GM19463 (cell line): ENCODE measurements around the gene RFC2.
A peak's percentile ranks its signal among the peaks of the same experiment; 100 is the strongest.

Source experiments
- ATAC-seq: cut with Tn5 transposase; IDR thresholded peaks from one replicate; pipeline ENCODE4 v1.9.1; 2021; ENCODE audit warnings: mild to moderate bottlenecking, moderate library complexity; ENCODE audit not compliant: unreplicated experiment

Gene RFC2

DNA sequence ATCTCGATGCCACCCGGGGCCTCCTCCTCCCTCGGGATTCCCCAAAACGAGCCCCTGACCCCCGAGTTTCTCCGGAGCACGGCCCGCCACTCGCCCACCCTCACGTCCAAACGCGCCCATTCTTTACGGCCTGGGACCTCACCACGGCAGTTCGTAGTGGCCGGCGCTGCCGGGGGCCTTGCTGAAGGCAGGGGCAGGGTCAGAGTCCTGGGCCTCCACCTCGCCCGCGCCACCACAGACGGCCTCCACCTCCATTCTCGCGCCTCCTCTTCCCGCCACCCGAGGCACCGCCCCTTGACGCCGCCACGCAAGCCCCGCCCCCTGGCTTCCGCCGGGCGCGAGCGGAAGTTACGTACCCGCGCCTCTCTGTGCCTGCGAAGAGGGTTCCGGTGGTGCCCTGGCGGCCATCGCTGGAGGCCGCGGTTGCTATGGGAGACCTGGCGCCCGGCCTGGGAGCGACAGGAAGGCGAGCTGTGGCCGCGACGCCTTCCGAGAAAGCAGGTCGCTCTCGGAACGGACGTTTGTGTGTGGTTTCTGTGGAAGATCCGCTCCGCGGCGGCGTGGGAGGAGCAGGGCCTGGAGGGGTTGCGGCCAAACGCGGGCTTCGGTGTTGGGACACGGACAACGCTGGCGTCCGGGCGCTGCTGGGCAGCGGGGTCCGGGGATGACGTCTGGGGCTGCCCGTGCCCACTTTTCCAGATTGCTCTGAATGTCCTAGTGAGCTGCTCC, at the start of gene RFC2:
Gene RFC2 (minus strand): TSS at position 271 of the 729 bp plus-strand sequence. CDS start 16 bp downstream, at position 255.
- peak; percentile 96 for ATAC-seq

- no peak for ATAC-seq
Measured at GRCh38 chr7:74302745-74303221, 48.6 kb upstream of the RFC2 start.

- ATAC-seq: no peak
Measured at GRCh38 chr7:74300926-74301325, 46.7 kb upstream of the RFC2 start.

GRCh38 chr7:74299401-74299800, 45.2 kb upstream of the RFC2 start:
- ATAC-seq: no peak

DNA sequence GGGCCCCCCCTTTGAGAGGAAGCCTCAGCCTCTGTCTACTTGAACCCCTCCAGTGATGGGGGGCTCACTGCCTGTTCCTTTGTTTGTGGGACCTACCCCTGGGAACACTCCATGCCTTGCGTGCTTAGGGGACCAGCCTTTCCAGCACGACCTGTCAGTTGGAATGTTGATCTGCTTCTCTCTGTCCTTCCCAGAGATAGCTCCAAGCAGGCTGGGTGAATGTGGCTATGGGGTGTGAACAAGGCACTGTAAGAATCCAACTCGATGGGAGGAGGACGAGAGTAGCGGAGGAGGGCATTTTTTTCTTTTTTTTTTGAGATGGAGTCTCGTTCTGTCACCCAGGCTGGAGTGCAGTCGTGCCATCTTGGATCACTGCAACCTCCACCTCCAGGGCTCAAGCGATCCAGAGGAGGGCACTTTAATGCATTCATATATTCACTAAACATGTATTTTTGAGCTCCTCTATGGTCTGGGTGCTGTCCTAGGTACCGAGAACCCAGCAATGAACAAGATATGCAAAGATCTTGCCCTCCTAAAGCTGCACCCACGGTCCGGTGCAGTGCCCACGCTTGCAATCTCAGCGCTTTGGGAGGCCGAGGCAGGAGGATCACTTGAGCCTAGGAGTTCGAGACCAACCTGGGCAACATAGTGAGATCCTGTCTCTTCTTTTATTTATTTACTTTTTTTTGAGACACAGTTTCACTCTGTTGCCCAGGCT, 43.5 kb upstream of the RFC2 start:
- no peak for ATAC-seq

GRCh38 chr7:74294191-74294998, 40.2 kb upstream of the RFC2 start:
- ATAC-seq: no peak

DNA sequence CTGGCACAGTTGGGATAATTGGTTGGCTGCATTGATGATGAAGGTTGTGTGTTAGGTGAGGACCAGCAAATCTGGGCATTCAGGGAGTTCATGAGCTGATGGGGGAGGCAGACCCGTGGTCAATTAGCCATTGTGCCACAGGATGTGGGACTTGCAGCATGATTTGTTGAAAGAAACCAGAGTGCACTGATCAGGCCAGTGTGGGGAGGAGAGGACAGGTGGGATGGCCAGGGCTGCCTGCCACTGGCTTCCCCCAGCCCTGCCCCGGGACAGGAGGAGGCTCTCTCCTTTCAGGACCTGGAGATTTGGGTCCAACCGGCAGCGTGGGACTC, 39.3 kb upstream of the RFC2 start:
- ATAC-seq: no peak

DNA sequence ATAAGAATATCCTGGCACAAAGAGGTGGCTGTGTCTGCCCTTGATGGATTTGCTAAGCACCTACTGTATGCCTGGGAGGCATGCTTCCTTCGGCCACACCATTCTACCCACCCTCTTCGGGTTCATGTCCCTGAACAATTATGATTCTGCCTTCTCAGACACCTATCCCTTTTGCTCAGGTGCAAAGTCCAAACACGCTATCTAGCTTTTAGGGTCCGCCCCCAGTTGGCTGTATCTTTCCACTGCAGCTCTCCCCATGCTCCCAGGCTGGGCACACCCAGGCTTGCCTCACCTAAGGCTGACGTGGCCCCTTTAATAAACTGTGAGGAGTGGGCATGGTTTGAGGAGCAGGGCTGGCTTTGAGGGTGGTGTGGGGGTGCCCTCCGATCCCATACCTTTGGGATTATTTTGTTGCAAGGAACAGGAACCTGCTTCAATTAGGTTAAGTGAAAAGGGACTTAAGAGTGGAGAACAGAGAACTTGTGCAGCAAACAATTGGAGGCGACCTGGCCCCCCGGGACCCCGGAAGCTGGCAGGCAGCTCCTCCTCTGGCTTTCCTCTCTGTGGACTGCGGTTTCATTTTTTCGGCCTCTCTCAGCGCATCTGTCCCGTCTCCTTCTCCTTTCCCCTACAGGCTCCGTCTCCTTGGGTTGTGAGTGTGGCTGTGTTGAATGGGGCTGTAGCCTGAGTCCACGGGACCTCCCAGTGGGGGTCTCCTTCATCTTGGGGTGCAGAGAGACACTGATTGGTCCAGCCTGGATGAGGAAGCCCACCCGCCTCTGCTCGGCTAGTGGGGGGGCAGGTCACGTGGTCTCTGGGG, 38.8 kb upstream of the RFC2 start:
- ATAC-seq: no peak

GRCh38 chr7:74291535-74291934, 37.3 kb upstream of the RFC2 start:
- ATAC-seq: no peak

- no peak for ATAC-seq
Measured at GRCh38 chr7:74290981-74291441, 36.8 kb upstream of the RFC2 start.

DNA sequence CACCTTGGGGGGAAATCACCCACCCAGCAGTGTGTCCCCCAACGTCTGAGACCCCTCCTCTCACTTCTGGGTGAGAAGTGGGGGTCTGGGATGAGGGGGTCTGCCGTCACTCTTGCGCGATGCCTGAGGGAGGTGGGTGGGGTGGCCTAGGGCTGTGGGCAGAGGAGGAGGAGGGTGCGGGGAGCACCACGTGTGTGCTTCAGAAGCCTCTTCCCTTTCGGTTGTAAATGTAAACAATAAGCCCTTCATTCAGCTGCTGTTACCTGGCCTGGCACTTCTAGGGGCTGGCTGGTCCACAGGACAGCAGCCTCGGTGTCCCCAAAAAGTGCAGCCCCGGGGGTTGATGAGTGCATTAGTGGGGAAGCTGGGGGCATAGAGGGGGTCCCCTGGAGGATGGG, 36.4 kb upstream of the RFC2 start:
- ATAC-seq: no peak

- ATAC-seq: peak; percentile 4
Measured at GRCh38 chr7:74289659-74290552, 35.7 kb upstream of the RFC2 start.

DNA sequence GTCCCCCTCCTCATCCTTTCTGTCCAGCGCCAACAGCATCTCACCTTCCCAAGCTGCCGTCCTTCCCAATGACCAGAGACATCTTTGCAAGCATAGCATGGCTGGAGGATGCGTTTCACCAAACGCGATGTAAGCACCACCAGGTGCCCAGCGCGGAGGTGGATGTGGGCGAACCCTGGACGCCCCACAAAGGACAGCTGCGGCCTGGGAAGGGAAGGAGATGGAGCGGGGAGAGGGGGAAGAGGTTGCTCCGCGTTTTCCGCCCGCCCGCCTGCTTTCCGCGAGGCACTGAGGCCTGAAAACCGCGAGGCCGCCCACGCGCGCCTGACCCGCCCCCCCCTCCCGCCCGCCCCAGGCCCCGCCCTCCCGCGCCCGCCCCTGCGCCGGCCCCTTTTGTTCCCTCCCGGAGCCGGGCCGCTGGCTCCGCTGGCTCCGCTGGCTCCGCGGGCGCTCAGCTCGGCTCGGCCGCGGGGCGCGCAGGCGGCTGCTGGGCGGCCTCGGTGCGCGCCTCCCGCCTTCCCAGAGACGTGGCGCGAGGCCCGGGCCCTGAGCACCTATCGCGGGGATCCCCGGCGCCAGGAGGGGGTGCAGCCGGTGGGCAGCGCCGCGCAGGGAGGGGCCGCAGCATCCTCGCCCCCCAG, 34.9 kb upstream of the RFC2 start, which contains the start of gene CLIP2:
Gene CLIP2 (plus strand): TSS at position 390 of the 641 bp plus-strand sequence. CDS start 28,140 bp downstream, outside the sequence.
- ATAC-seq: peak; percentile 33

- ATAC-seq: no peak
Measured at GRCh38 chr7:74288034-74288881, 34.1 kb upstream of the RFC2 start.

DNA sequence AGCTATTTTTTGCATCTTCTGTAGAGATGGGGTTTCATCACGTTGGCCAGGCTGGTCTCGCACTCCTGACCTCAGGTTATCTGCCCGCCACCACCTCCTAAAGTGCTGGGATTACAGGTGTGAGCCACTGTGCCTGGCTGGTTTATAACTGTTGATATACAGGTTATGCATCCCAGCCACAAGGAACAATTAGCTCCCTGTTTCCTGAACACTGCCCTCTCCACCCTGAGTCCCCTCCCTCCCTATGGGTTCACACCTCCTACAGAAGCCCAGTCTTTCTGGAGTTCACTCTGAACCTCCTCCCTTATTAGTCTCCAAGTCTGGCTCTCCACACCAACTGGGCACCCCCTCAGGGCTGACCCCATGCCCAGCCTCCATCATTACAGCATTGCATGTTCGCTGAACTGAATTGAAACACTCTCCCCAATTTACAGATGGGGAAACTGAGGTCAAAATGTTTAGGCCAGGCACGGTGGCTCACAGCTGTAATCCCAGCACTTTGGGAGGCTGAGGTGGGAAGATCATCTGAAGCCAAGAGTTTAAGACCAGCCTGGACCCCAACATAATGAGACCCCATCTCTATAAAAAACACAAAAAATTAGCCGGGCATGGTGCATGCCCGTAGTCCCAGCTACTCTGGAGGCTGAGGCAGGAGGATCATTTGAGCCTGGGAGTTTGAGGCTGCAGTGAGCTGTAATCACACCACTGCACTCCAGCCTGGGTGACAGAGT, 33.3 kb upstream of the RFC2 start:
- no peak for ATAC-seq

GRCh38 chr7:74286131-74286530, 31.9 kb upstream of the RFC2 start:
- no peak for ATAC-seq

DNA sequence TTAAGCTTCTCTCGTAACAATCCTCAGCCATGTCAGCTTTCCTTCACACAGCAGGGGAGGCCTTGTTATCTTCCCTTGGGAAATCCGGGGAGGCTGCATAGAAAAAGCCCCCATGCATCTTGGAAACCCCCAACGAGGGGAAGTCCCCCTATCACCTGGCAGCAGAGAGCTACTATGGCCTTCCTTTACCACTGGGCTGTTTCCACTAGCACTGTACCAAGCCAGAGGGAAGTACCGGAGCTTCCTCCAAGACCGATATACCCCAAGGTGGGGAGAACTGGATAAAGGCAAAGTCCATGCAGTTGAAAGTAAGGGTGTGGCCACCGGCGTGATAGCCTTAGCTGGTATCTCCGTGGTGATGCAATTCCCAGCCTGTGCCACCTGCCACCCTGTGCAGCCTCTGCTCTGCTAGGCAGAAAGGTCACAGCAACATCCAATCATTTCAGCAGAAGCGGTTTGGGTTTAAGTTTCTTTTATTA, 30.6 kb upstream of the RFC2 start:
- peak; percentile 52 for ATAC-seq
